ENCODE data around the gene MGLL.

MGLL gene

DNA sequence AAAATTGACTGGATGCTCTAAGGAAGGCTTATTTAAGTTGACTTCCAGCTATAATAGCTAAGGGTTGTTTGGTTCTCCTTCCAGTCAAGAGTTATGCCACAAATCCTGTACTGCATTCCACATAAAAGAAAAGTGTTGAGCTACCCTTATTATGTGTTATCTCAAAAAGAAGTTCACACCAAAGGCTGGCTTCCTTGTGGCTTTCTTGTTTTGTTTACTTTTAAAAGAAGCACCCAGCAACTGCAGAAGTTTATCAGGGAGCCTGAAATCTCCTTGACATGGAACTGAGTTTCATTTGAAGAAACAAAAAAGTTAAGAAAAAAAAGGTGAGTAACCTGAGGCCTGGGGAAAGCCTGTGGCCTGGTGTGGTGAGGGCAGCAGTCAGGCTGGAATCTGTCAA lies 10.2 kb downstream of the MGLL start:
- no peak for DNase-seq (ENCODE audit: low spot score)

DNA sequence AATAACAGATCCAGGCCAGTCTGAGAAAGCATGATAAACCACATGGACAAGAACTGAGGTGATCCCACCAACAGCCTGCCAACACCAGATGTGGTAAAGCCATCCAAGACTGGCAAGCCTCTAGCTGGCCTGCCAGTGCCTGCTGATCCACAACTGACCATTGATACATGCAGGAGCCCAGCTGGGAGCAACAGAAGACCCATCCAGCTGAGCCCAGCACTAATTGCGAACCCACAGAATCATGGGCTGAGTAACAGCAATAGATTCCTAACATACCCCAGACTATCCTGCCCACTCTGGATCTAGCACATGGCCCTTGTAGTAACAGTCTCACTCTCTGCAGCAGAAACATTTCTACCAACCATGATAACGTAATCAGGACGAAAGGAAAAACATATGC lies 10.6 kb downstream of the MGLL start:
- DNase-seq (ENCODE audit: low spot score): no peak

DNA sequence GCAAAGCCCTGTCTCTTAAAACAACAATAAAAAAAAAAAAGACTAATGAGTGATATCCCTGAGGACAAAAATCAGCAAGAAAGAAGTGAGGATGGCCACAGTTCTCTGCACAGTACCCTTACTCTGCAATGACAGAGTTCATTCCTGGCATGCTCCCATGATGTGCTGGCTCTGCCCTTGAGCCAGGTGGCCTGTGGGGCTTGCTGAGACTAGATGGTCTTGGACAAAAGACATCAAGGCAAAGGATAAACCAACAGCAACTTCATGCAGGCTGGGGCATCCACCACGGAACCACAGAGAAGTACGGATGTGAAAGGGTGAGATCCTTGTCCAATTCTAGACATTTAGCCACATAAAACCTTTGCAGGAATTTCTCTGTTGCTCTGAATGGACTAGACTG lies 12.7 kb downstream of the MGLL start:
- peak; percentile 65 for DNase-seq (ENCODE audit: low spot score)

DNA sequence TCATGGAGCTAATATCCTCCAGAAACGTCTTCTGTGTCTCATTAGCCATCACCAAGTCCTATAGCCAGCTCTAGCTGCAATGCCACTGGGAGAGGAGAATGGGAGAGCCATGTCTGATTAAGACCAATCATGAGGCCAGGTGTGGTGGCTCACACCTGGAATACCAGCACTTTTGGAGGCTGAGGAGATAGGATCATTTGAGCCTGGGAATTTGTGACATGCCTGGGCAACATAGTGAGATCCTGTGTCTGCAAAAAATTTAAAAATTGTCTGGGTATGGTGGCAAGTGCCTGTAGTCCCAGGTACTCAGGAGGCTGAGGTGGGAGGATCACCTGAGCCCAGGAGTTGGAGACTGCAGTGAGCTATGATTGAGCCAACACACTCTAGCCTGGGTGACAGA lies 13.1 kb downstream of the MGLL start:
- no peak for DNase-seq (ENCODE audit: low spot score)

DNA sequence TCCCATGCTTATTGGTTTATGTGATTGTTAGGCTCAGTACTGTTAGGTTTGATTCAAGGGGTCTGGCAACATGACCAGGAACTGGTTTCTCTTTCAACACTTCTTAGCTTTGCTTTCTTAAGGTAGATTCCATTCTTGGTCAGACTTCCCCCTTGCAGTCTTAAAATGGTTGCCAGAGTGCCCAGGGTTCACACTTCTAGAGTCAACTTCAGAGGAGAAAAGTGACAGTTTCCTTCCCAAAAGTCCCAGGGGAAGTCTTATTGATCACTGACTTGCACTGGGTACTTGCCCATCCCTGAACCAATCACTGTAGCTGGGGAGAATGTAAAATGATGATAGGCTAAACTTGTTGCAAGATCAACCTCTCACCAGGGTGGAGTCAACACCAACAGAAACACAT lies 14.1 kb downstream of the MGLL start:
- no peak for DNase-seq (ENCODE audit: low spot score)

DNA sequence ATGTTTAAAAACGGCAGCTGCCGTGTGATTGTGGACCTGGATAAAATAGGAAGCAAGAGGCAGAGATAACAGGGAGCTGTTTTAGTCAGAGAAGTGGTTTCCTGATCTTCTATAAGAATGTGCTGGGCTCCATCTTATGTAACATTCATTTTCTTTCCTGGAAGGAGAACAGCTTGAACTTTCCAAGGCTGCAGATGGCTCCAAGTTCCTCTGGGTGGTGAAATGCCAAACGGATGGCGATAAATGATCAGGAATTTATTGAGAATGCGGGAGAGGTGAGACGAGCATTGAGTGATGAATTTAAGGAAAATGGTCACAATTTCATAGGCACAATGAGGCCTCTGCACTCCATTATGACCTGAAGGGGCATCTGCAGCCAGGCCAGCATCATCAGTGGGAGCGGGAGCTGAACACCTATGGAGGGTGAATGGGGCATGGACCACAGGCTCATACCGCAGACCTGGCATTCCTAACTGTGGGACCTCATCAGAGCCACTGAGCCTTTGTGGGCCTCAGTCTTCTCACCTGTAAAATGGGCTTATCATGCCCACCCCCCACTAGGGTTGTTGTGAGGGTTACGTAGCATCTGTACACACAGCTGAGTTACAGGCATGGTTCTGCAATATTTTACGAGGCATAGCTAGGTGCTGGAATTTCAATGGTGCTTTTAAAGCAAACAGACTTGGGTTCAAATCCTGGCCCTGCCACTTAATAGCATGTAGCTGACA lies 17.1 kb downstream of the MGLL start:
- DNase-seq (ENCODE audit: low spot score): no peak

DNA sequence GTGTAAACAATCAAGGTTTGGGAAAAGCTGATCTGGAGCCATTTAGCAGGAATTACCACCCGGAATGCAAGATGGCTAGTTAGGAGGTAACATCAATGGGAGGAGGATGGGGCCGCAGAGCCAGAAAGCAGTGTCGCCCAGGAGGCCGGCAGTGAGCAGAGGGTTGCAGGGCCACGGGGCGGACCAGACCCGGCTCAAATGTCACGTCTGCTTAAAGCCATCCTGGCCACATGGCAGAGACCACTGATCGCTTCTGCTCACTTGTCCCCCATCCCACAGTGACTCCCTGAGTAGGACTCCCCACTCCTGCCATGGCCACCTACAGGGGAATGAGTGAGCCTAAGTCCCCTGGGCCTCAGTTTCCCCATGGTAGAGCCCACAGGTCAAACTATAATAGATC lies 18.2 kb downstream of the MGLL start:
- no peak for DNase-seq (ENCODE audit: low spot score)

DNA sequence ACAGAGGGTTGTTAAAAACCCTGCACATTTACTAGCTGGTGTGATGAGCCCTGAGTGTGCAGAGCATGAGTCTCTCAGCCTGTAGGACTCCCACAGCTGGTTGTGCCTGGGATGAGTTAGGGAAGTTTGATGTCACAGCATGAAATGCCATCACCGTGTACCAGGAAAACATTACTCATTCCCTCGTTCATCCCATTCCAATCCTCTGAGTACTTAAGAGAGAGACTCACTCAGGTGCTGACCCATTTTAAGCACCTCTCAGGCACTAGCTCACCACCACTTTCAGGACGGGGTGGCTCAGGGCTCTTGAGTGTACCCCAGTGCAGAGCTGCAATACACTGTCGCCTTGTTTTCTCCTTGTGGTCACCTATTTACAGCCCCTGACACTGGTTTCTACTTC lies 18.7 kb downstream of the MGLL start:
- no peak for DNase-seq (ENCODE audit: low spot score)

DNA sequence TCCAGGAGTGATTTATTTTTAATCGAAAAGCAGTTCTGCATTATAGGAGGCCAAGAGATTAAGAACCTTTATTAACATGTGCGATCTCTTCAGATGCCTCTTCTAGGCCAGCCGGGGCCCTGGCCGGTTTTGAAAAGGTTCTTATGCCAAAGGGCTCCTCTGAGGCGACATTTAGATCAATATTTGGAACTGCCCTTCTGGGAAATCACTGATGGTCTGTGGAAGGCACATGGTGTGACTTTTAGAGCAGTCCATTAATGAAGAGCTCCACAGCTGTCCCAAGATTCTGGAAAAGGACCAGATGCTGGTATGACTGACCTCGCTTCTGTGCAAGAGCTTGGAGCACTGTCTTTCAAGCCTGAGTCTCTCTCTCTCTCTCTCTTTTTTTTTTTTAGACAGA lies 19.7 kb downstream of the MGLL start:
- DNase-seq (ENCODE audit: low spot score): no peak

DNA sequence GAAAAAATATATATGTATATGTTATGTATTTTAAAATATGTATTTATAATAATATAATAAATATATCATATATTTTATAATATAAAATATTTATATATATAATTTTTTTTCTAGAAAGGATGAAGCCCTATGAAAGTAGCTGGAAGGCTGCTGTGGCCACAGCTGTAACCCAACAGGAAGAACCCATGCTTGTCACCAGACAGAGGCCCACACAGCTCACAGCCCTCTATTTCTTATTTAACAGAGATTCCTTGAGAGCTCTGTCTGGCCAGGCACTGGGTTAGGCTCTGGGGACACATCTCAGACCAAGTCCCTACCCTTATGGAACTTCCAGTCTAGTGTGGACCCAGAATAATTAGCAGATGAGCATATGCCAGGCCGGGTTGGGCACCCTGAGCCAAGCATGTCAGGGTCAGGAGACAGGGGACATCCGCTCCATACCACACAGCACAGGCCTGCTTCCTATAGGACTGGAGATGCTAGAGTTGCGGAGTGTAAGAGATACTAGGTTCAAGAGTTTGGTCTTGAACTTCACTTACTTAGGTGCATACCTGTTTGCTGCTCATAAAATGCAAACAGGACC lies 20.5 kb downstream of the MGLL start:
- DNase-seq (ENCODE audit: low spot score): no peak

DNA sequence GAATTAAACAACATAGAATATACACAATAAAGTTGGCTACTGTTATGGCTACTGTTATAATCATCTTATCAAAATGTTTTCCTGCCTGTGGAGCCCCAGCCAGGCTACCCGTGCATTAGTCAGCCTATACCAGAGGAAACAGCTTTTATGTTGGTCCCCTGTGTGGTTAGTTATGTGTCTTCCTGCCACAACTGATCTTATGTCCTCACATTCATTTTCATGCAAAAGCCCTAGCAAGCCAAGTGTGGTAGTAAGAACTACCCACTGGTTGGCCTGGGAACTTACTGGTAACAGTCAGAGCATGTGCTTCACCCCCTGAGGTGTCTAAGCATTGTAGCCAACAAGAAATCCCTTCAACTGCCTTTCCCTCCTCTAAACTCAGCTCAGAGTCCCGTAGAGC lies 21.8 kb downstream of the MGLL start:
- DNase-seq (ENCODE audit: low spot score): no peak

DNA sequence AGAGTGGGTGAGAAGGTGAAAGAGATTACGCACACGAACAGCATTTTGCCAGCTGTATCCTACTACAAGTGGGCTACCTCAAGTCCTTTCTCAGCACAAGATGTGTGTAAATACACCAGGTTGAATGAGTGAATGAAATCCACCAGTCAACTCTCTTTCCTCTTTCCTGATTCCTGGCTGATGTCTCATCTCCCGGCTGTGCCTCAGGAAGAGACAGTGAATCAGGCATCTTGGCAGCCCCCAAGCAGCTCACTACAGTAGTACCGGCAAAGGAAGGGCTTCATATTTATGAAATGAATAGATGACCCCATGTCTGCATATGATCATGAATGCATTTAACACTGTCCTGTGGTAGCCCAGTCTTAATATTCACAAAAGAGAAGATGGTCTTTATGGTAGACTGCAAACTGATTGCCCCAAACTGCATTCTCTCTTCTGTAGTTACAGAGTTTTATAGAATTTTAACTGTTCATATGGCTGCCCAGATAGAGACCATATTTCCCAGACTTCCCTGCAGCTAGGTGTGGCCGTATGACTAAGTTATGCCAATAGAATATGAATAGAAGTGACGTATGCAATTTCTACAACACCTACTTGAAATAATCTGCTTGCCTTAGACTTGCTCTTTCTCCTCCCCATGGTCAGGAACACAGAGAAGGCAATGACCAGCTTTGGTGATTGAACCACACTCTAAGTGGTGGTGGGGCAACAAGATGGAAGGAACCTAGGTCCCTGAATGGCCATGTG lies 22.7 kb downstream of the MGLL start:
- no peak for DNase-seq (ENCODE audit: low spot score)

DNA sequence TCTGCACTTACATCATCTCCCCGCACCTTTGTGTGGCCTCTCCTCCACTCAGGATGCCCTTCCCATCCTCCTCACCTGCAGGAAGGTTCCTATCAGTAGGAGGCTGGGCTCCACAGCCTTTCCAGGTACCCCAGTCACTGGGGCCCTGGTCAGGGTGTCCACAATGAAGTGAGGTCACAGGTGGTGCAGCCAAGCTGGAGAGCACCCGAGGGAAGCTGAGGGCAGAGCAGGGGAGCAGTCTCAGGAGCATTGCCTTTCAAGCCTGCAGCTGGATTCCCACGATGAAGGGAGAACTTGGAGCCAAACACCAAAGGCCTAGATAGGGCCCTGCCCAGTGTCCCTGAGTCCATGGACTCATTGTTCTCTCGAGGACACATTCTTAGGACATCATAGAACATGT lies 23.6 kb downstream of the MGLL start:
- no peak for DNase-seq (ENCODE audit: low spot score)

DNA sequence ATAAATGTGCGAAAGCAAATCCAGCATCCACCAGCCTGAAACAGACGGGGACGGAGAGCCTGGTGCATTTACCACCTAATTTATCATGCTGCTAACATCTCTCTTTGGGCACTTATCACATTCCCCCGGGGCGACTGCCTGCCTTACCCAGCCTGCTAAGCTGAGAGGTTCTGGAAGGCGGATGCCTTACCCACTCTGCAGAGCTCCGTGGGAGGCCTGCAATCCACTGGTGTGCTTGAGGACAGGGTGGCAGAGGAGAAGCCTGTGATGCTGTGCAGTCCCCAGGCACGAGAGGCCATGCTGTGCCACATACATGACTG lies 25.5 kb downstream of the MGLL start:
- DNase-seq (ENCODE audit: low spot score): no peak

DNA sequence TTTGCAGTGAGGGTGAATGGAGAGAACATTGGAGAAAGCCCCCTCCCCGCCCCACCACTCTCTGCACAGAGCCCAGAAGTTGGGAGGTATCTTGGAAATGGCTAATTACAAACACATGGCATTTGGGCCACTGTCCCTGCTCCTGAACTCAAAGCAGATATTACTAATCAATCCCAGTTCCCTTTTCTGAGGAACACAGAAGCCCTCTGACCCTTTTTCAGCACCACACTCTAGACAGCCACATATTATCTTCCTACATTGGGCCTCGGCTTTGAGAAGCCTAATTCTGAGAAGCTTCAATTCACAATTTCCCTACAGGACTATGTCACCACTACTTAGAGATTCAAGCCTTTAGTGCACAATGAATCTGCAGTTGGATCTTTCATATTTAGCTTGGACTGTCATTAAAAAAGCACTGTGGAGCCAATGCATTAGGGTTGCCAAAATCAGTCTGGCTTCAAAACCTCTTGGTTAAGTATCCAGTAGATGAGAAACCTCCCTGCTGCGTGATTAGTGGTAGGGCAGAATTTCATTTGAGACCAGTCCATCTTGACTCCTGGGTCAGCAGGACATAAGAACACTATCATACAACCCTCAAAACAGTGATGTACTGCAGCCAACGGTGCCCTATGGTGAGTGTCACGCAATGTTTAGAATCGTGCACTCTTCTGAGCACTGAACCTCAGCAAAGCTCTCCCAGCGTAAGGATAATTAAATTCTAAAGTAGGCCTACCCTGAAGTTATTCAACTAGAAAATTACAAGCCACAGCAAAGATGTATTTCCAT lies 26.1 kb downstream of the MGLL start:
- peak; percentile 78 for DNase-seq (ENCODE audit: low spot score)

DNA sequence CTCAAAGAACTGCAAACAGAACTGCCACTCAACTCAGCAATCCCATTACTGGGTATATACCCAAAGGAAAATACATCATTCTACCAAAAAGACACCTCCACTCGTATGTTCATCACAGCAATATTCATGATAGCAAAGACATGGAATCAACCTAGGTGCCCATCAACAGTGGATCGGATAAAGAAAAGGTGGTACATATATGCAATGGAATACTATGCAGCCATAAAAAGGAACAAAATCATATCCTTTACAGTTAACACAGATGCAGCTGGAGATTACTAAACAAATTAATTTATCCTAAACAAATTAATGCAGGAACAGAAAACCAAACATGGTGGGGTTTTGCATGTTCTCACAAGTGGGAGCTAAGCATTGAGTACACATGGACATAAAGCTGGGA lies 27.3 kb downstream of the MGLL start:
- no peak for DNase-seq (ENCODE audit: low spot score)

DNA sequence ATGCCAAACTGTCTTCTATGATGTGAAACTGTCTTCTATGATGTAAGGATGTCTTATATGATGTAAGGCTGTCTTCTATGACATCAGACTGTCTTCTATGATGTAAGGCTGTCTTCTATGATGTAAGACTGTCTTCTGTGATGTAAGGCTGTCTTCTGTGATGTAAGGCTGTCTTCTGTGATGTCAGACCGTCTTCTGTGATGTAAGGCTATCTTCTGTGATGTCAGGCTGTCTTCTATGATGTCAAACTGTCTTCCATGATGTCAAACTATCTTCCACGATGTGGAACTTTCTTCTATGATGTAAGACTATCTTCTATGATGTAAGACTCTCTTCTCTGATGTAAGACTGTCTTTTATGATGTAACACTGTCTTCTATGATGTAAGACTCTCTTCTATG lies 27.9 kb downstream of the MGLL start:
- DNase-seq (ENCODE audit: low spot score): no peak

DNA sequence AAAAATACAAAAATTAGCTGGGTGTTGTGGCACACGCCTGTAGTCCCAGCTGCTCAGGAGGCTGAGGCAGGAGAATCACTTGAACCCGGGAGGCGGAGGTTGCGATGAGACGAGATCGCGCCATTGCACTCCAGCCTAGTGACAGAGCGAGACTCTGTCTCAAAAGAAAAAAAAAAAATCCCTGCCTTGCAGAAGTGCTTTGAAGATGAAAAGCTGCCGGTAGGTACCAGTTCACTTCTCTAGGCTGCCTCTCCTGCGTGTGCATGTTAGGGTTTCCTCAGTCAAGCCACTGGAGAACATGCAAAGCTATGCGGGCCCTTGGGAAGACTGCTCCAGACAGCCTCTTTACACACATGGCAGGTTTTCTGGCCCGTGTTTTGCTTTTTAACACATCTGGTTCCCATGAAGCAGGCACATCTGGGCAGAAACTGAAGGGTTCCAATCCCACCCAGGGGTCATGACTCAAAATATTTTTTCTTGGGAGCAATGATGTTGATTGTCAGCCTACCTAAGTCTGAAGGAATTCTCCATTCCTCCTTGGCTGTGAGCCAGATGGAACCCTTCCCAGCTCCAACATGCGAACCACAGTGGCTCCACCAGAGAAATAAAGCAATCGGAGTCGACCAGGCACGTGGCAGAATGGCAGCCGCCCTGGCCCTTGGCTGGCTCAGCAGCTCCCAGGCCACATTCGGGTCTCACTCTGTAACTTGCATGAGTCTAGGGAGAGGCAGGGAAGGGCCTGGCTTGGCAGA lies 29.6 kb downstream of the MGLL start:
- DNase-seq (ENCODE audit: low spot score): no peak

DNA sequence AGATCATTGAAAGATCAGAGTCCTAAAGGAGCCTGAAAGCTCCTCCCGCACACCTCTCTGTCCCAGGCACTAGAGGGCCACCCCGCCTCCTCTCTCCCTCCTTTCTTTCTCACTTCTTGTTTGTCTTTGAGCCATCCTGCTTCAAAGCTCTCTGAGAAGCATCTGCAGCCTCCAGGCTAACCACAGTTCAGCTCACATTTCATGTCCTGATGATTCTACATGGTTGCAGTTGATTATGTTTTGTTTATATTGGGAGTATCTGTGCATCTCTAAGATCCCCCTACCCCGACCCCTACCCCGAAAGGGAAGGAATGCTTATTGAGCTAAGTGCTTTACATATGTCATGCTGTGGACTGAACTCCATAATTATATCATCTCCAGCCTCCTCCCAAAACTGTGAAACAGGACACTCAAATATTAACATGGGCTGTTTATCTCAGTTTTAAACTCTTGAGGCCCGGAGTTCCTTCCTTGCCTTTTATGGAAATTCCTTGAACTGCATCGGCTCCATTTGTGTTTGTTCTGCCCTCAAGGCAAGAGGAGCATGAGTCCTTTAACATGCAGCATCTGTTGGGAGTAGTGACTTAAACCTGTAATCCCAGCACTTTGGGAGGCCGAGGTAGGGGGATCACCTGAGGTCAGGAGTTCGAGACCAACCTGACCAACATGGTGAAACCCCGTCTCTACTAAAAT lies 30.9 kb downstream of the MGLL start:
- DNase-seq (ENCODE audit: low spot score): peak; percentile 44

DNA sequence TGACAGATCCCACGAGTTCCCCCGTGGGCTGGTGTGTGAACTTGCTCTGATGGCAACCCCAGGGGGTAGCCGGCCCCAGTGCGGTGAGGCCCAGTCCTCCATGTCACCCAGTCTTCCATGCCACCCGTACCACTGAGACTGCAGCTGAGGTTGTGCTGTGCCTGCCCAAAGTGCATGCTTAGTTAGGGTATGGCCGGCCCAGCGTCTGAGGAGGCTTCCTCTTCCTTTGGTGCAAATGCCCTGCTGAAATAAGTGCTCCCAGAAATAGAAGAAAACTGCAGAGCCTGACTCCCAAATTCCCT lies 31.5 kb downstream of the MGLL start:
- DNase-seq (ENCODE audit: low spot score): no peak

DNA sequence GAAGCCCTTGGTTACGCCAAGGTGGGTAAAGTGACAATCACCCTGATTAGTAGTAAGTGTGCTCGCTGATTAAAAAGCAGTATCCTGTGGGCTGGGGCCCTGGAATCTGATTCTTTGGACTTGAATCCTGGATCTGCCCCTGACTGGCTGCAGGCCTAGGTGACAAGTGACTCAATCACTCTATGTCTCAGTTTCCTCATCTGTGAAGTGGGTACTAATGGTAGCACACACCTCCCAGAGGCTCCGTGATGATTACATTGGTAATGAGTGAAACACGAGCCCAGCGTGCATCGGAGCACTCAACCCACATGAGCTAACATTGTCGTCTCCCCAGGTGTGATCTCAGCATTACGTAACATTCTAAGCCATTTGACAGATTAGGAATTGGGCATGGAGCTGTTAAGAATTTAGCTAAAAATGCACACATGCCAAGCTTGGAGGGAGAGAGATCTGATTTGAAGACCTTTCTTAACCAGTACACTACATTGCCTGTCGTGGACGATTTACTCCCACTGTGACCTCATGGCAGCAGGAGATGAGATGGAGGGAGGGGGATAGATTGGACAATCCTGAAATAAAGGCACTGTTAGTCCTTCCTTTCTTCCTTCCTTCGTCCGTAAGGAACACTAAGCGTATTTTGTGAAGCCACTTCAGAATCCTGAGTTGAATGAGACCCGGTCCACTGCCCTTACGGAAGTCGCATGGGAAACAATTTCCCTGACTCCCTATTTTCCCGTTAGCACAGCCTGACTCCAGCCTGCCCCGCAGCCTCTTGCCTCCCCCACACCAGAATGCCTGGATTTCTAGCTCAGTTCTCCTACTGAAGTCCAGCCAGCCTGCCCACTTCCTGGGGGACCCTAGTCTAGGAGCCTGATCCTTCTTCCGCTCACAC lies 32.1 kb downstream of the MGLL start:
- no peak for DNase-seq (ENCODE audit: low spot score)

Measured in cerebellar cortex (tissue), 1 donor.